AG09319 (cell line): Measurements from ENCODE around the gene SMARCD3.
A peak's percentile ranks its signal among the peaks of the same experiment; 100 is the strongest.

Experiments
- DNase-seq: peaks from one replicate; pipeline ENCODE4 v3.0.0-alpha.2; 2010; ENCODE audit warnings: low read depth; ENCODE audit errors: extremely low read depth
- TF ChIP-seq, protein P1 (sequence below): IDR thresholded peaks from 2 replicates; pipeline ENCODE4 v1.5.1; 2011; ENCODE audit warnings: low read depth, mild to moderate bottlenecking, inconsistent platforms, low read length, moderate library complexity

The SMARCD3 gene

DNA sequence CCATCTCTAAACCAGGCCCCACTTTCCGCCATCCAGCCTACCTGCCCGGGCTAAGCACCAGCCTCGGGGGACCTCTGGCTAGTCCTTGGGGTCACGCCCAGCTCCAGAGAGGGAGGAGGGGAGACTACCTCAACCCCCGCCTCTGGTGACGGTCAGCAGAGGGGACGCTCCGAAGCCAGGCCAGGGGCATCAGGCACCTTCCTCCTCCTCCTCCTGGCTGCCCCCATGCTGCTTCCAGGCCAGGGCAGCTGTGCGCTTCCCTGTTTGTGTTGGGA lies 4.0 kb upstream of the SMARCD3 start:
- TF ChIP-seq, protein P1, sequence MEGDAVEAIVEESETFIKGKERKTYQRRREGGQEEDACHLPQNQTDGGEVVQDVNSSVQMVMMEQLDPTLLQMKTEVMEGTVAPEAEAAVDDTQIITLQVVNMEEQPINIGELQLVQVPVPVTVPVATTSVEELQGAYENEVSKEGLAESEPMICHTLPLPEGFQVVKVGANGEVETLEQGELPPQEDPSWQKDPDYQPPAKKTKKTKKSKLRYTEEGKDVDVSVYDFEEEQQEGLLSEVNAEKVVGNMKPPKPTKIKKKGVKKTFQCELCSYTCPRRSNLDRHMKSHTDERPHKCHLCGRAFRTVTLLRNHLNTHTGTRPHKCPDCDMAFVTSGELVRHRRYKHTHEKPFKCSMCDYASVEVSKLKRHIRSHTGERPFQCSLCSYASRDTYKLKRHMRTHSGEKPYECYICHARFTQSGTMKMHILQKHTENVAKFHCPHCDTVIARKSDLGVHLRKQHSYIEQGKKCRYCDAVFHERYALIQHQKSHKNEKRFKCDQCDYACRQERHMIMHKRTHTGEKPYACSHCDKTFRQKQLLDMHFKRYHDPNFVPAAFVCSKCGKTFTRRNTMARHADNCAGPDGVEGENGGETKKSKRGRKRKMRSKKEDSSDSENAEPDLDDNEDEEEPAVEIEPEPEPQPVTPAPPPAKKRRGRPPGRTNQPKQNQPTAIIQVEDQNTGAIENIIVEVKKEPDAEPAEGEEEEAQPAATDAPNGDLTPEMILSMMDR: no peak

DNA sequence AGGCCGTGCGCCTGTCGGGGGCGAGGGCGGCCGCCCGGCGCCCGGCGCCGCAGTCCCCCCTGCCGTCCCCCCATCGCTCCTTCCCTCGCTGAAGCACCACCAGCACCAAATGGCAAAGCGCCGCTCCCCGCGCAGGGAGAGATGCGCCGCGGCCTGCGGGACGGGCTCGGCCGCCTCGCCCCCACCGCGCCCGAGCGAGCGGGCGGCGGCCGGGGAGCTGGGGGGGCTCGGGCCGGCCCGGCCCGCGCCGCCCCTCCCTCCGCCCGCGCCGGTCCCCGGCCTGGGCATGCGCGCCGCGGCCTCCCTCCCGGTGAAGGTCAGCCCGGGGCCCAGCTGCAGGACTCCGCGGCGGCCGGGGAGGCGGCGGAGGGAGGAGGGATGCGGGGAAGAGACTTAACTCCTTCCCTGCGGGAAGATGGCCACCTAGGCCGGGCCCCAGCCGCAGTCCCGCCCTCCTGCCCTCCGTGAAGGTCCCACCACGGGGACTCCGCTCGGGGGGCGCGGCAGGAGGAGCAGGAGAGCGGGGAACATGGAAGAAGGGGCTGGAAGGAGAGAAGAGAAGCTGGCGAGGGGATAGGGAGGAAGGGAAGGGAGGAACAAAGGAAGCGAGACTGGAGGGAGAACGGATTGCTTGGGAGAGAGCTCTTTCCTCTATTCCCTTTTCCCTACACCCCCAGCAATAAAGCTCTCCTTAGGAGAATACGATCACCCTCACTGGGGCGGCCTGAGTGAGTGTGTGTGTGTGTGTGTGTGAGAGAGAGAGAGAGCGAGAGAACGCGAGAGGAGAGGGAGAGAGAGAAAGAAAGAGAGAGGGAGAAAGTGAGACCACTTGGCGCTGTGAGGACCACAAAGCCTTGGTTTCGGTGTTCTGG lies 3.4 kb upstream of the SMARCD3 start:
- peak; percentile 49 for DNase-seq

More for the DNA sequence above, 4.0 kb upstream of the SMARCD3 start:
- no peak for DNase-seq

DNA sequence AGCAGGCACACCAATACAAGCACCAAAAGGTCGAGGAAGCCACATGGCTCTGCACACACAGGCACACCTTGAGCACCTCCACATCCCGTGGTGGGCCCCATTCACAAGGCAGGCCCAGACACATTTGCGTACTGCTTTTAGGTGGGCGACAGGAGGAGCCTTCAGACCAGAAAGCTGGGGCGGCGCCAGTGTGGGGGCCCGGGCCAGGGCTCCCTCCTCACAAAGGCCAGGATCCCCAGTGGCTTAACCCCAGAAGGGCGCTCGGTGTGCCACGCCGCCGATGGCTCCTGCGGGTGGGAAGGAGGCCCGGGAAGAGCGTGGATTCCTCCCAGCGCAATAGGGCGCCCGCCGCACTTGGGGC lies 2.8 kb upstream of the SMARCD3 start:
- TF ChIP-seq, protein P1: no peak

More for the DNA sequence above, 3.4 kb upstream of the SMARCD3 start:
- TF ChIP-seq, protein P1: no peak

DNA sequence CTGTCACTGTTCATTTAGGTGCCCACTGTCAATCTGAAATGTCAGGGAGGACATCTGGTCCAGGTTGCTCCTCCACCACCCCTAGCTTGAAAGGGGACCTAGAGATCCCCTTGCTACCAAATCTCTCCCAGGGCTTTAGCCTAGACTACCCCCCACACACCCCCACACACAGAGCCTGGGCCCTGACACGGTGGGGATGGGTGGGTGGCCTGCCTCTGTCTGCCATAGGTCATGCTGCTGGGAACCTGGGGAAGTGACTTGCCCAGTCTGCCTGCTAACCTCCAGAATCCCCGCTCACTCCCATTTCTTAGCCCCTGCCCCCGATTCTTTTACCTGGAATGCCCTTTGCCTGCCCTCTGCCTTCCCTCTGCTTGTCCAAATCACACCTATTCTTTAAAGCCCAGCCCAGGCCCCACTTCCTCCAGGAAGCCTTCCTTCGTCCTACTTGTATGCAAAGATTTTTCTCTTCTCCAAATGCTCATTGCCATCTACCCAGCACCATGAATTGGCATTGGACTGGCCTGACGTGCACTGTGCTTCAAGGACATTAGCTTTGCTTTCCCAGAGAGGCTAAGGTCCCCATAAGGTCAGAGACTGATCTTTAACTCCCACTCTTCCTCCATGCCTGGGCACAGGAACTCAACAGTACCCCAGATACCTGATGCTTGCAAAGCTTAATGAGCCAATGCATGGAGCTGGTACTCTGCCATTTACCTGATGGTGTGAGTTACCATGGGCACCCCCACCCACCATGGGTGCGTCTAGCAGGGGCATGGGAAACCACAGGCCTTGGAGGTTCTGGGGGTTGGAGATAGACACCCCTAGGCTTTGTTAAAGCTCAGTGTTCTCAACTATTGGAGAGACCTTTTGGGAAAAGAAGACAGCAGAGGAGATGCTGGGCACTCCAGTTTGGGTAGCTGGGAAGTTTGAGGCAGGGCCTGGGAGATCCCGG lies 2.0 kb upstream of the SMARCD3 start:
- DNase-seq: no peak
- TF ChIP-seq, protein P1: no peak

More for the DNA sequence above, 2.8 kb upstream of the SMARCD3 start:
- DNase-seq: no peak

DNA sequence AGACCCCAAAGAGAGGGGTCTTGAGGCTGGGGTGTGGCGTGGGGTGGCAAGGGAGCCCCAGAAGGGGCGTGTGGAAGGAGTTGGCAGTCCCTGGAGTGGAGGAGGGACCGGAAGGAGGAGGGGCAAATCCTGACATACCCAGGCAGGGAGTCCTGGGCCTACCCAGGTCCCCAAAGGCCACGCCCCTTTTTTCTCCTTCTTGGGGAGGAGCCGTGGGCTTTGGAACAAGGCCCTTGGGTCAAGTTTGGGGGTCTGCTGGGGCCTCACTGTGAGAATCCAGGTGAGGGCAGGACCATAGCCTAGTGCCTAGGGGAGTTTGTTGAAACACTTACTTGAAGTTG lies 1.2 kb upstream of the SMARCD3 start:
- TF ChIP-seq, protein P1: no peak
- no peak for DNase-seq

DNA sequence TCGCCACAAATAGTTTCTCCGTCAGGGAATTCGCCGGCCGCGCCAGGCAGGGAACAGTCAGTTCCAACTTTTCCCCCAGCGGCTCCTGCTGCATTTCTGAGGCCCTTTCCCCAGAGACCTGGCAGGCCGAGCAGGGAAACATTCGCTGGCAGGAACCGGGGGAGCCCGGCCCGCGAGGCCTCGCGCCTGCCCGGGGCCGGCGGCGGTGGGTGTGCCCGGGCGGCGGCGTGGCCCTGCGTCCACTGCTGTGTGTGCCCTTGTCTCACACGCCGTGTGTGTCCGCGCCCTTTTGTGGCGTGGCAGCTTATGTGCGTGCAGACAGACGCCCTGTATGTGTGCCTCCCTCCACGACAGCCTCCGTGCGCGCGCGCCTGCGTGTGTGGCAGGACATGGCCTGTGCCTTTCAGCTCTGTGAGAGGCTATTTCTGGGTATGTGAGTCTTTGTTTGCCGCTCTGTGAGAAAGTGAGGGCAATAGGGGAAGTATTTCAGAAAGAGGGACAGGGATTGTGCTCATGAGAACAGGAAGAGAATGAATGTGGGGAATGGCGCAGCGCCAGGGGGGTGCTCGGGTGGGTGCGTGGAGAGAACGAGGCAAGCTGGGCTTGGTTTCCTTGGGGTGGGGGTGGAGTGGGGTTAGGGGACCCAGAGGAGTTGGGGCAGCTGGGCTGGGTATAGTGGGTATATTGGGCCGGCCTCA lies 689 bp upstream of the SMARCD3 start:
- no peak for DNase-seq
- TF ChIP-seq, protein P1: no peak
